Hematopoietic multipotent progenitor cell treated with erythropoietin and hydrocortisone succinate and interleukin-3 and kit ligand, for 4 days (in vitro differentiated cells): ENCODE data around the gene ADH1C.
A peak's percentile ranks its signal among the peaks of the same experiment; 100 is the strongest.
"Not testable (repeated sequence)": the region's sequence is repeated elsewhere in the genome, so short reads cannot be mapped to it uniquely, and the experiment has no call there.

Experiments
- DNase-seq: peaks from one replicate; pipeline ENCODE4 v3.0.0-alpha.2; 2015

Gene ADH1C

GRCh38 chr4:99352602-99353537 lies at the start of gene ADH1C:
Gene ADH1C (minus strand): TSS chr4:99352746. CDS start chr4:99352675, 71 bp downstream.
- no peak for DNase-seq

DNA sequence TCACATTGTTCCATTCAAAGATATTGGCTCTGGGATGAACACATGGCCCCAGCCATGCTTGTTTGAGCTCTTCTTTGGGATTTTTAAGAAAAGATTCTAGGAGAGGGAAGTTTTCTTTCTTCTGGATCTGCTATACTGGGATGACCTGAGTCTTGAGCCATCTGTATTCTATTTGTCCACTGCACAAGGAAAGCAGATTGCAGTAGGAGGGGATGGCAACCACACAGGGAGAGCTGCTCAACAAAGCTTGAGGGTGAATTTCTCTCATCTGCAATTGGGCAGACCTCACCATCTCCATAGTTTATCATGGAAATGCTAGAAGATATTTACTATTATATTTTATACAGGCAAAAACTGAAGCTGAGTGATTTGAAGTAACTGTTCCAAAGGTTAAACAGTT lies 48.3 kb upstream of the ADH1C start:
- DNase-seq = no peak

DNA sequence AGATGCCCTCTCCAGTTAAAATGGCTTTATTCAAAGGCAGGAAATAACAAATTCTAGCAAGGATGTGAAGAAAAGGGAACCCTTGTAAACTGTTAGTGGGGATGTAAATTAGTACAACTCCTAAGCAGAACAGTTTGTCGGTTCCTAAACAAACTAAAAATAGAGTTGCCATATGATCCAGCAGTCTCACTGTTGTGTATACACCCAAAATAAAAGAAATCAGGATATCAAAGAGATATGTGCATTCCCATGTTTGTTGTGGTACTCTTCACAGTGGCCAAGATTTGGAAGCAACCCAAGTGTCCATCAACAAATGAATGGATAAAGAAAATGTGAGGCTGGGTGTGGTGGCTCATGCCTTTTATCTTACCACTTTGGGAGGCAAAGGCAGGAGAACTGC lies 46.5 kb upstream of the ADH1C start:
- no peak for DNase-seq

DNA sequence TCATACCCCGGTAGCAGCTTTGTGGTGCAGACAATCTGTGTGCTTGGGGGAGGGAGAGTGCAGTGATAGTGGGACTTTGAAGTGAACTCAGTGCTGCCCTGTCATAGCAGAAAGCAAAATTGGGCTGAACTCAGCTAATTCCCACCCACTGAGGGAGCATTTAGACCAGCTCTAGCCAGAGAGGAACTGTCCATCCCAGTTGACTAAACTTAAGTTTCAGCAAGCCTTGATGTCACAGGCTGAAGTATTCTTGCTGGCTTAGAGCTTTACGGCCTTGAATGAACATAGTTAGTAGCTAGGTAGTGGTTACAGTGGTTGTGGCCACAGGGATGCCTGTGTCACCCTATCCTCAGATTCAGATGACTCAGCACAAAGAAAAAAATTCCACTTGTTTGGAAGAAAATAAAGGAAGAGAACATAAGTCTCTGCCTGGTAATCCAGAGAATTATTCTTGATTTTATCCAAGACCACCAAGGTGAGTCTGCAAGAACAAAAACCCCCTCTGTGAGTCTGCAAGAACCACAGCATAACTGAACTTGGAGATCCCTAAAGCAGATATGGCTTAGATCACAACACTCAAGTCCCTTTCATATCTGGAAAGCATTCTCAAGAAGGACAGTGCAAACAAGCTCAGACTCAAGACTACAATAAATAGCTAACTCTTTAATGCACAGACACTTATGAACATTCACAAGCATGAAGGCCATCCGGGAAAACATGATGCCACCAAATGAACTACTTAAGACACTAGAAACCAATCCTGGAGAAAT lies 43.2 kb upstream of the ADH1C start:
- DNase-seq = no peak

- no peak for DNase-seq
Measured at GRCh38 chr4:99394896-99395295, 42.4 kb upstream of the ADH1C start.

GRCh38 chr4:99390055-99390454 lies 37.5 kb upstream of the ADH1C start:
- DNase-seq = no peak

GRCh38 chr4:99389606-99390005 lies 37.1 kb upstream of the ADH1C start:
- DNase-seq = no peak

DNA sequence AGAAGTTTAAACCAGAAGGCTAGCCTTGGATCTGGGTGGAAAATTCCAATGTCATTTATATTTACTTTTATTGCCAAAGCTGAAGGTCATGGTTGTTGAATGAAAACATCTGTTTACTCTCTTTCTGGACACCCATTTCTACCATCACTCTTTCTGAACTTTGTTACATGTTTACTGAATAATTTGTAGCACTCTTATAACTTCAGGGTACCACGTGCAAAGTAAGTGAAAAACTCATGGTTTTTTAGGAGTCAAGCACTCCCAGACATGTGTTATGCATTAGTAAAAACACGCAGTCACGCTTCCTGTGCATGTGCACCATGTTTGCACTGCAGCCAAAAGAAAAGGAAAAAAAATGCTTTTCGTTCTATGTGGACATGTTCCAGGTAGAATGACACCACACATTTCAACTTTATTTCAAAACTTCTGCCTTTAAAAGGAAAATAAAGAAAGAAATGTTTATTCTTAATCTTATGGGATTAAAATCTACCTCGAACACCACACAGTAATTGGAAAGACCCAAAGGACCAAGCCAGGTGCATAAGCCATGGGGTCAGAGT lies 31.4 kb upstream of the ADH1C start:
- DNase-seq = peak; percentile 40

DNA sequence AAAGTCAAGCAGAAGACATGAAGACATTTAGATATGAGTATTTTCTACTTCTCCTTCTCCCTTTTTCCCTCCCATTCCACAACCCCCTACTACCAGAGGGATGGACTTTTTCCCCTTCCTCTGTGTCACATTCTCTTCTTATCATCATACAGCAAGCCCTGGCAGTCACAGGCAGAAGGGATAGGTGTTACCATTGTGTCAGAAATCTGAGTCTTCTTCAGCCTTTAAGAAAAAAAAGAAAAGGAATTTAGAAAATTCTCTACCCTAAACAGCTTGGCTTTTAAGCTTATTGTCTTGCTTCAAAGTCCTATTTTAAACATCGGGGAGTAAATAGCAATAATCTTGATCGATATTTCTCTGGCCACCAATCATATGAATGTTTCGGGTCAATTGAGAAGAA lies 30.9 kb upstream of the ADH1C start:
- no peak for DNase-seq

GRCh38 chr4:99382745-99383360 lies 30.3 kb upstream of the ADH1C start:
- DNase-seq = no peak

DNA sequence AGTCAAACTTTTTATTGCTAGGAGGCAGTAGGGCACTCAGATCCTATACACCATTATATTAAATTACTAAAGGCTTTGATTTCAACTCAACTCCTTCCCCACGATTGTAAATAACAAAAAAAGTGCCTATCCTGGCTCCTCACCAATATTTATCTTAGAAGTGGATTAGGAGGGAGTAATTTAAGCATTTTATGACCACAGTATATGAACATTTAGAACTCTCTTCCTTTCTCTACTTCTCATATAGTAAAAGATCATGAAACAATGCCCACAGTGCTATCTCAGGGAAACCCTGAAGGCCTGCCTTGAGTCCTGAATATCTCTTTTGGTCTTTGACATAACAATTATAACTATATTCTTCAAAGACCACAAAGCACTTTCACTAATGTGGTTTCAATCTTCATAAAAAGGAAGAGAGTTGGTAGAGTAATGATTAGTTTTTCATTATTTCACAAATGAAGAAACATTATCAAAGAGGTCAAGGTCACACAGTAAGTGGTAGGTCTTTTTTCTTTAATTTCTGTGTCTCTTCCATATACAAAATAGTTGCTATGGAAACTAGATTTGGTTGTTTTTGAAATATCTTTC lies 29.1 kb upstream of the ADH1C start:
- DNase-seq = no peak

DNA sequence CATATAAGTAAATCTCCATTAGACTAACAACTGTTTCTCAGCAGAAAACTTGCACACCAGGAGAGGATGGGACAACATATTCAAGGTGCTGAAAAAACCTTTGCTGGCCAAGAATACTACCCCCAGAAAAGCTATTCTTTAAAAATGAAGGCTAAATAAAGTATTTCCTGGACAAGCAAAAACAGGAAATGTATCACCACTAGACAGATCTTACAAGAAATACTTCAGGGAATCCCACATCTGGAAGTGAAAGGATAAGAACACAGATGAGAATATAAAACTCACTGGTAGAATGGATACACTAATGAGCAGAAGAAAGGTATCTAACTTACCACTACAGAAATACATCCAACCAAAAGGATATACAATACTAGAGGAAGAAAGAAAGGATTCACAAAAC lies 27.0 kb upstream of the ADH1C start:
- no peak for DNase-seq

DNA sequence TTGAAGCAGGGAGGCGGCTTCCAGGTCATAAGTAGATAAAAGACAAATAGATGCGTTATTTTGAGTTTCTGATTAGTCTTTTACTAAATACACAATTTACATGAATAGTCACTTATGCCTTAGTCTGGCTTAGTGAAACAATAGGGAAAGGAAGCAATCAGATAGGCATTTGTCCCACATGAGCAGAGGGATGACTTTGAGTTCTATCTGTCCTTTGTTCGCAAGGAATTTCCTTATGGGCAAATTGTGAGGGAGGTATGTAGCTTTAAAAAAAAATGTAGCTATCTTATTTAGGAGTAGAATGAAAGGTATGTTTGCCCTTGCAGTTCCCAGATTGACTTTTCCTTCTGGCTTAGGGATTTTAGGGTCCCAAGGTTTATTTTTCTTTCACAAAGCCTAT lies 26.3 kb upstream of the ADH1C start:
- DNase-seq = no peak

GRCh38 chr4:99377341-99377740 lies 24.8 kb upstream of the ADH1C start:
- DNase-seq = peak; percentile 42

DNA sequence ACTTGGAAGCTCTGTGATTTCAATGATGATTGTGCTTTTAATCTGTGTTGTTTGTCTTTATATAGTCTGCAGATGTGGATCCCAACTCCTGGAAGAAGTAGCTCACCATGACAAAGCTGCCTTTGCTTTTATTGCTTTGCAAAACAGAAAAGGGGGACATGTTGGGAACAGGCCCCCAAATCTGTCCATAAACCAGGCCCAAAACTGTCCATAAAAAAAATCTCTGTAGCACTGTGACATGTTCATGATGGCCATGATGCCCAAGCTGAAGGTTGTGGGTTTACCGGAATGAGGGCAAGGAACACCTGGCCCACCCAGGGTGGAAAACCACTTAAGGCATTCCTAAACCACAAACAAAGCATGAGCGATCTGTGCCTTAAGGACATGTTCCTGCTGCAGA lies 19.9 kb upstream of the ADH1C start:
- not testable (repeated sequence) for DNase-seq

DNA sequence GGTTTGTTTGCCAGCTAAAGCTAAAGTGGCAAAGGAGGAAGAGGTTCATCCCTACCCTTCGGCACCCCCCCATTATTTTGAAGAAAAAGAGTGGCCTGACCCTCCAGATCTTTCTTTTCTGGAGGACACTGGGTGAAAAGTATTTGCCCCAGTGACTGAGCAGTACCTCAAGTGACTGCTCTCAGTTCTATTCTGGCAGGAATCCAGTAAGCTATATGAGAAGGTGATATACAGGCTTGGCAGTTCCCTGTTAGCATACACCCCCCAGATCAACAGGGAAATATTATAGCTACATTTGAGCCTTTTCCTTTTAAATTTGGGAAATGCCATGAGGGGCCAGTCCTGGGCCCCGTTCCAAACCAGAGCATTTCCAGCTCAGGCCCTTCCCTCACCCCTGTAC lies 15.3 kb upstream of the ADH1C start:
- DNase-seq = not testable (repeated sequence)

DNA sequence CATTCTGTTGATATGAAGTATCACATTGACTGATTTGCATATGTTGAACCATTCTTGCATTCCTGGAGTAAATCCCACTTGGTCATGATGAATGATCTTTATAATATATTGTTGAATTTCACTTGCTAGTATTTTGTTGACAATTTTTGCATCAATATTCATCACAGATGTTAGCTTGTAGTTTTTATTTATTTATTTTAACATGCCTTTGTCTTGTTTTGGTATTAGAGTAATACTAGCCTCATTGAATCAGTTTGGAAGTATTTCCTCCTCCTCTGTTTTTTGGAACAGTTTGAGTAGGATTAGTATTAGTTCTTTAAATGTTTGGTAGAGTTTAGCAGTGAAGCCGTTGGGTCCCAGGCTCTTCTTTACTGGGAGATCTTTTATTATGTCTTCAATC lies 13.9 kb upstream of the ADH1C start:
- no peak for DNase-seq

GRCh38 chr4:99362768-99363167 lies 10.2 kb upstream of the ADH1C start:
- DNase-seq = no peak

DNA sequence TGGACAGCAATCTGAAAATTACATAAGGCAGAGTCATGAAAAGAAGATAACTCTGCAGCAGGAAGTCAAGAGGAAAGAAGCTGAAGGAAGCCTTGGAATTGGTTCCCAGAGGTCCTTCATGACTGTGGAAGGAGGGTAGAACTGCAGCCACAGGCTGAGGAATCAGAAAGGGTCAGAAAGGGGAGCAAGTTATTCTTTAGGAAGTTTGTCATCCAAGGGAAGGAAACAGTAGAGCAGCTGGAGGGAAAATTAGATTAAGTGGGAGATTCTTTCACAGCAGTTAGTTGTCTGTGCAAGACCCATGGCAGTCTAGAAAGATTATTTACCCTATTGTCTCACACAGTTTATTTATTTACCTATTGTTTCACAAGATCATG lies 9.3 kb upstream of the ADH1C start:
- no peak for DNase-seq

GRCh38 chr4:99361268-99361898 lies 8.8 kb upstream of the ADH1C start:
- no peak for DNase-seq

GRCh38 chr4:99359480-99360204 lies 7.1 kb upstream of the ADH1C start:
- no peak for DNase-seq

DNA sequence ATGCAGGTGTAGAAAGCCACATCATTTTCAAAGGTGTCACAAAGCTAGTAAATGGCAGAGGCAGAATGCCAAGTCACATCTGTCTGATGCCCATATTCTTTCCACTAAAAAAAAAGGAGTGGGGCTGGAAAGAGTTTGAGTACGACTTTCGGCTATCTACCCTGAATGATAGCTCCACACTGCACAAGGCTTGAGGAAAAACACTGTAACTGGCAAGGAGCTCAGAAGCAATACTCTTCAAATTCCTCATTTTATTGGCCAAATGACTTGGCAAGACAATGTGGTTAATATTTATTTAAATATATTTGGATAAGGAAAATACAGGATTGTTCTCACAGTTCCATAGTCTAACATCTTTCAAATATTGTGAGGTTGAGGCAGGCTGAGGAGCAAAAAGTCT lies 5.4 kb upstream of the ADH1C start:
- DNase-seq = no peak
